Transverse colon (tissue), 3 donors: ENCODE measurements around the gene FNIP2.

Source experiments
- CTCF ChIP-seq, 5 experiments: fragments of 200-600 bp in 3 of 5; fragments of 450-650 bp in 2 of 5; sonication (generic) in 3 of 5; IDR thresholded peaks; 1 replicate in 2 of 5; 2 replicates in 3 of 5; pipeline ENCODE4 v1.5.1; 2016 to 2017; ENCODE audit warnings: antibody characterized with exemption in 5 of 5, inconsistent platforms in 3 of 5, mild to moderate bottlenecking in 2 of 5, moderate library complexity in 1 of 5
- EP300 ChIP-seq: sonication (generic); formaldehyde crosslinking; IDR thresholded peaks from one replicate; pipeline ENCODE4 v1.6.1; 2017; ENCODE audit warnings: antibody characterized with exemption, low read depth

- TF ChIP-seq CTCF (IDR thresholded peaks at IDR 0.05) (no peak), EP300 (no peak)
Measured at GRCh38 chr4:158912390-158912789, 143.6 kb downstream of the FNIP2 start.
